B cell (primary cell): Measurements from ENCODE around the gene PIK3CB. TPM values are rescaled to one million over a fixed set of nuclear protein-coding genes. Genes with fewer than 3 reads are reported as not detected.
A peak's percentile ranks its signal among the peaks of the same experiment; 100 is the strongest.
"Not testable (repeated sequence)": the region's sequence is repeated elsewhere in the genome, so short reads cannot be mapped to it uniquely, and the experiment has no call there.

Experiments
- ATAC-seq: fragments of 200-7000 bp; cut with Tn5 transposase; one replicate; pipeline ENCODE4 v1.10.0; 2021; ENCODE audit warnings: low read depth, mild to moderate bottlenecking, moderate number of reproducible peaks, moderate library complexity
- CTCF ChIA-PET: fragments of 350-600 bp; sonication (Branson Sonifier 250); formaldehyde crosslinking; loops from one replicate; lab custom pipeline; 2021; ENCODE audit warnings: antibody characterized with exemption, inconsistent platforms; lab: Charles Lee
- POLR2A ChIA-PET: fragments of 350-600 bp; sonication (Branson Sonifier 250); formaldehyde crosslinking; loops from one replicate; lab custom pipeline; 2021; ENCODE audit warnings: antibody characterized with exemption; lab: Charles Lee
- DNase-seq: peaks from one replicate; pipeline ENCODE4 v3.0.0; 2013
- H2AFZ ChIP-seq: 2 replicates; pipeline ENCODE4 v1.6.1; 2012; ENCODE audit warnings: mild to moderate bottlenecking, low read depth, low read length; ENCODE audit not compliant: insufficient read depth, poor library complexity, severe bottlenecking
- H3K27ac ChIP-seq, 2 donors: 1 replicate in 1 of 2; 2 replicates in 1 of 2; pipeline ENCODE4 v1.5.1; 2012 to 2013; ENCODE audit warnings: low read length in 2 of 2, mild to moderate bottlenecking in 2 of 2, moderate library complexity in 1 of 2
- H3K27me3 ChIP-seq, 4 experiments: fragments of 200-600 bp in 1 of 4; sonication (generic) in 1 of 4; replicated peaks in 1 of 4; 1 replicate in 2 of 4; 2 replicates in 2 of 4; pipeline versions ENCODE4 v1.6.1 to v1.7.0; 2013 to 2016; ENCODE audit warnings: low read length in 3 of 4, mild to moderate bottlenecking in 2 of 4, mixed read lengths in 1 of 4, moderate library complexity in 1 of 4; ENCODE audit not compliant: insufficient read depth in 4 of 4, control insufficient read depth in 3 of 4; ENCODE audit errors: control extremely low read depth in 1 of 4
- H3K36me3 ChIP-seq, 2 experiments: replicated peaks in 1 of 2; 1 replicate in 1 of 2; 2 replicates in 1 of 2; pipeline versions ENCODE4 v1.6.1 to v1.7.1; 2013; ENCODE audit warnings: low read length in 1 of 2; ENCODE audit not compliant: insufficient read depth in 2 of 2, control insufficient read depth in 1 of 2; ENCODE audit errors: control extremely low read depth in 1 of 2, extremely low read depth in 1 of 2
- H3K4me1 ChIP-seq, 2 donors: fragments of 200-600 bp in 1 of 2; sonication (generic) in 1 of 2; 1 replicate in 1 of 2; 2 replicates in 1 of 2; pipeline versions ENCODE4 v1.5.1 to v1.6.1; 2013 to 2017; ENCODE audit warnings: low read length in 2 of 2; ENCODE audit not compliant: control insufficient read depth in 2 of 2, insufficient read depth in 2 of 2
- H3K4me2 ChIP-seq: replicated peaks from 2 replicates; pipeline ENCODE3; 2012; ENCODE audit warnings: mild to moderate bottlenecking, low read depth, low read length; ENCODE audit not compliant: poor library complexity, severe bottlenecking
- H3K4me3 ChIP-seq, 5 experiments: fragments of 200-600 bp in 1 of 5; sonication (generic) in 1 of 5; 1 replicate in 3 of 5; 2 replicates in 2 of 5; pipeline versions ENCODE4 v1.5.1 to v1.7.0; 2011 to 2016; ENCODE audit warnings: low read length in 4 of 5, mild to moderate bottlenecking in 4 of 5, low read depth in 2 of 5, control low read depth in 1 of 5, moderate library complexity in 1 of 5; ENCODE audit not compliant: insufficient read depth in 1 of 5; ENCODE audit errors: control extremely low read depth in 1 of 5, extremely low read depth in 1 of 5
- H3K79me2 ChIP-seq: fragments of 200-600 bp; sonication (generic); one replicate; pipeline ENCODE4 v1.6.0; 2016; ENCODE audit warnings: low read length; ENCODE audit not compliant: control insufficient read depth, insufficient read depth
- H3K9ac ChIP-seq: fragments of 200-600 bp; sonication (generic); 2 replicates; pipeline ENCODE4 v1.6.1; 2017; ENCODE audit warnings: mild to moderate bottlenecking, low read length, moderate library complexity
- H3K9me3 ChIP-seq, 3 donors: one replicate each; pipeline versions ENCODE4 v1.6.1 to v1.7.1; 2013; ENCODE audit warnings: low read length in 2 of 3; ENCODE audit not compliant: control insufficient read depth in 2 of 3, insufficient read depth in 1 of 3; ENCODE audit errors: control extremely low read depth in 1 of 3
- H4K20me1 ChIP-seq: 2 replicates; pipeline ENCODE4 v1.6.0; 2012; ENCODE audit warnings: mild to moderate bottlenecking, low read length; ENCODE audit not compliant: insufficient read depth, control insufficient read depth, poor library complexity, severe bottlenecking
- H3K27ac Mint-ChIP-seq: one replicate; pipeline ENCODE4 v1.8.0; 2021; ENCODE audit warnings: mixed read lengths
- H3K27me3 Mint-ChIP-seq: one replicate; pipeline ENCODE4 v1.8.0; 2021; ENCODE audit warnings: mixed read lengths
- H3K4me1 Mint-ChIP-seq: one replicate; pipeline ENCODE4 v1.8.0; 2021; ENCODE audit warnings: mixed read lengths
- H3K4me3 Mint-ChIP-seq: one replicate; pipeline ENCODE4 v1.8.0; 2021; ENCODE audit warnings: mixed read lengths
- H3K9me3 Mint-ChIP-seq: one replicate; pipeline ENCODE4 v1.8.0; 2022; ENCODE audit warnings: mixed read lengths; ENCODE audit not compliant: insufficient read depth
- CTCF ChIP-seq: fragments of 200-600 bp; IDR thresholded peaks from one replicate; pipeline ENCODE4 v1.8.0; 2022; ENCODE audit warnings: antibody characterized with exemption, mild to moderate bottlenecking
- EZH2 ChIP-seq: IDR thresholded peaks from 2 replicates; pipeline ENCODE4 v1.6.1; 2012; ENCODE audit warnings: borderline replicate concordance, low read depth, mild to moderate bottlenecking, moderate library complexity, low read length; ENCODE audit not compliant: insufficient read depth, poor library complexity, severe bottlenecking
- WGBS: methylation state at CpG from one replicate; pipeline ENCODE4 v1.1.5; 2013; ENCODE audit warnings: missing lambda C conversion rate; ENCODE audit not compliant: insufficient coverage; 5-methylcytosine and 5-hydroxymethylcytosine counted together
- intact Hi-C: fragments of 100-400 bp; cut with micrococcal nuclease; formaldehyde crosslinking; loops from one replicate; pipeline ENCODE4 v1.10.0; 2022
- polyA plus RNA-seq: library from polyadenylated mRNA; depleted of rRNA; stranded (reverse); fragments of >200 nt; gene quantifications from 2 replicates; pipeline ENCODE4 v1.2.3, GENCODE V29; 2012
- total RNA-seq, 2 donors: library from RNA; stranded (reverse); fragments of 120-200 nt in 1 of 2; gene quantifications; 1 replicate in 1 of 2; 2 replicates in 1 of 2; pipeline versions ENCODE4 v1.2.3 to v1.2.4, GENCODE V29; 2013 to 2022

PIK3CB gene
- total and polyA plus RNA-seq, 2 donors (not counting 1 experiment from before 2014, with no cell fraction given), result 3.6 to 29.4 TPM

GRCh38 chr3:138608322-138609135 is 226.2 kb downstream of the PIK3CB start, which contains the start of gene FAIM:
Gene FAIM, plus strand, starts transcription at chr3:138608771. Its CDS starts 10,956 bp downstream, at chr3:138619727.
- Histone ChIP-seq H2AFZ (peak within 1 kb of the TSS; percentile 91), H3K4me3 (peak within 1 kb of the TSS; percentile 57 to 83 (median 71)), H3K79me2 (peaks cover 6% of the 10 kb centered on the region), H3K36me3 (no peaks in the 10 kb centered on the region), H3K4me2 (peak within 1 kb of the TSS; percentile 93), H3K4me1 (peaks cover 12 to 14% of the 10 kb centered on the region in 2 donors), H3K27me3 (no peaks in the 10 kb centered on the region), H4K20me1 (no peaks in the 10 kb centered on the region), H3K9me3 (peaks cover 0 to 4% (median 0%) of the 10 kb centered on the region in 3 donors), H3K27ac (peak within 1 kb of the TSS; percentile 60 to 84), H3K9ac (peak within 1 kb of the TSS; percentile 88)
- intact Hi-C loops, result loop anchor here (1.0 to 10.0 kb wide), 3 partner anchors 14 to 736 kb away; partner anchors contain the start of genes CEP70, MRPS22 and PIK3CB
- CTCF ChIA-PET, result interaction anchor here (1.4 to 5.0 kb wide), 2 partner anchors 14 to 308 kb away, joined by 15 to 31 read pairs; partner anchors contain the start of gene CEP70
- peak within 1 kb of the TSS; percentile 87 for H3K4me3 Mint-ChIP-seq
- no peaks in the 10 kb centered on the region for H3K9me3 Mint-ChIP-seq
- WGBS, result 1% methylated on average over 68 of the region's 68 CpGs
- H3K4me1 Mint-ChIP-seq, result peaks cover 15% of the 10 kb centered on the region
- peak; percentile 85 for DNase-seq
- no peaks in the 10 kb centered on the region for H3K27me3 Mint-ChIP-seq
- no peak for TF ChIP-seq EZH2
- TF ChIP-seq CTCF, result no peak
- POLR2A ChIA-PET, result interaction anchor here (0.7 to 2.0 kb wide), 2 partner anchors 14 to 314 kb away, joined by 3 to 19 read pairs; partner anchors contain the start of gene CEP70
- H3K27ac Mint-ChIP-seq, result peak within 1 kb of the TSS; percentile 93
- ATAC-seq, result peak; percentile 74

- H3K4me1 Mint-ChIP-seq, ATAC-seq, H2AFZ ChIP-seq, H3K27me3 Mint-ChIP-seq, CTCF ChIA-PET, H3K4me3 Mint-ChIP-seq, H3K4me1 ChIP-seq, H3K9me3 Mint-ChIP-seq, H3K27ac Mint-ChIP-seq, POLR2A ChIA-PET, H3K4me3 ChIP-seq, H3K36me3 ChIP-seq, H4K20me1 ChIP-seq, H3K79me2 ChIP-seq, H3K27me3 ChIP-seq, H3K9ac ChIP-seq, DNase-seq, H3K4me2 ChIP-seq, H3K27ac ChIP-seq: not testable (repeated sequence)
- whole genome bisulfite sequencing, result 100% methylated on average over 1 of the region's 5 CpGs
- intact Hi-C loops, result loop anchor here (10.0 kb wide), 1 partner anchor 741 kb away; the partner anchor contains the start of gene MRPS22
- peaks cover 0 to 10% (median 6%) of the 10 kb centered on the region in 3 donors for H3K9me3 ChIP-seq
Observed at GRCh38 chr3:138604106-138604595, 230.6 kb downstream of the PIK3CB start.

Other genes with a start within 250 kb of the PIK3CB start
- gene CEP70, start 240.7 kb downstream of the PIK3CB start, total RNA-seq, result 9.6 and 11.6 TPM in 2 replicates
- gene CEP70, start 240.7 kb downstream of the PIK3CB start, polyA plus RNA-seq, result 1.00 and 1.9 TPM in 2 replicates
- 13.8 and 16.3 TPM in 2 replicates for gene FAIM, start 226.2 kb downstream of the PIK3CB start, total RNA-seq
- gene FAIM, start 226.2 kb downstream of the PIK3CB start, polyA plus RNA-seq, result 2.0 and 2.3 TPM in 2 replicates
- gene FOXL2, start 112.2 kb upstream of the PIK3CB start, total RNA-seq, result not detected in 2 replicates
- gene FOXL2, start 112.2 kb upstream of the PIK3CB start, polyA plus RNA-seq, result not detected in 2 replicates
- gene FOXL2NB, start 112.3 kb upstream of the PIK3CB start, total RNA-seq, result not detected in 2 replicates
- not detected in 2 replicates for gene FOXL2NB, start 112.3 kb upstream of the PIK3CB start, polyA plus RNA-seq
- gene PRR23A, start 171.3 kb upstream of the PIK3CB start, total RNA-seq, result not detected in 2 replicates
- not detected in 2 replicates for gene PRR23A, start 171.3 kb upstream of the PIK3CB start, polyA plus RNA-seq
- not detected in 2 replicates for gene PRR23B, start 186.0 kb upstream of the PIK3CB start, total RNA-seq
- gene PRR23B, start 186.0 kb upstream of the PIK3CB start, polyA plus RNA-seq, result not detected in 2 replicates
- not detected in 2 replicates for gene PRR23C, start 210.0 kb upstream of the PIK3CB start, total RNA-seq
- not detected in 2 replicates for gene PRR23C, start 210.0 kb upstream of the PIK3CB start, polyA plus RNA-seq